HG02588 (cell line): Measurements from ENCODE around the gene CDADC1.
"Not testable (repeated sequence)": the region's sequence is repeated elsewhere in the genome, so short reads cannot be mapped to it uniquely, and the experiment has no call there.

ENCODE experiments used
- ATAC-seq: cut with Tn5 transposase; IDR thresholded peaks from one replicate; pipeline ENCODE4 v1.9.1; 2021; ENCODE audit warnings: mild to moderate bottlenecking, moderate library complexity; ENCODE audit not compliant: unreplicated experiment

The CDADC1 gene

DNA sequence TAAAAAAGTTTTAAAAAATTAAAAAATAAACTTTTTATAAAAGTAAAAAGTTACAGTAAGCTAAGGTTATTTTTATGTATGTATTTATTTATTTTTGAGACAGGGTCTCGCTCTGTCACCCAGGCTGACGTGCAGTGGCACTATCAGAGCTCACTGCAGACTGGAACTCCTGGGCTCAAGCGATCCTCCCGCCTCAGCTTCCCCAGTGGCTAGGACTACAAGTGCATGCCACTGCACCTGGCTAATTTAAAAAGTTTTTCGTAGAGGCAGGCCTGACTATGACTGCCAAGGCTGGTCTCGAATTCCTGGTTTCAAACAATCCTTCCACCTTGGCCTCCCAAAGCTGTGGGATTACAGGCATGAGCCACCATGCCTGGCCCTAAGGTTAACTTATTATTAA lies 64.1 kb downstream of the CDADC1 start:
- no peak for ATAC-seq

DNA sequence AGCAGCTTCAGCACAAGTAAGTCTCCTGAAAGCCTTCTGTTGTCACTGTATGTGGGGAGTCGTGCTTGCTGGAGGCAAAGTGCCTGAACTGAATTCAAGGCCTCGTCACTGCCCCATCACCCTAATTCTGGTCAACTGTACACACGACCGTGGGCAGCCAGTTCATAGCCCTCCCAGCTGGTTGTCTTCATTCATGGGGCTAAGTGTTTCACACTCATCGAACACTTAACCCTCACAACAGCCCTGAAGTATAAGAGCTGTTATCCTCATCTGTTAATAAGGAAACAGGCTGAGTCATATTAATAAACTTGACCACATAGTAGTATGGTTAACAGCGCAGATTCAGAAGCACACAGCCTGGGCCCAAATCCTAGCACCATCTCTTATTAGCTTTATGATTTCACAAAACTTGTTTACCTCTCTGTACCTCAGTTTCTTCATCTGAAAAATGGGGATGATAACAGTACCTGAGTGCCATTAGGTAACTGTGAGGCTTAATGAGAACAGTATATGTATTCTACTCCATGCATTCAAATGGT lies 66.7 kb downstream of the CDADC1 start:
- no peak for ATAC-seq

DNA sequence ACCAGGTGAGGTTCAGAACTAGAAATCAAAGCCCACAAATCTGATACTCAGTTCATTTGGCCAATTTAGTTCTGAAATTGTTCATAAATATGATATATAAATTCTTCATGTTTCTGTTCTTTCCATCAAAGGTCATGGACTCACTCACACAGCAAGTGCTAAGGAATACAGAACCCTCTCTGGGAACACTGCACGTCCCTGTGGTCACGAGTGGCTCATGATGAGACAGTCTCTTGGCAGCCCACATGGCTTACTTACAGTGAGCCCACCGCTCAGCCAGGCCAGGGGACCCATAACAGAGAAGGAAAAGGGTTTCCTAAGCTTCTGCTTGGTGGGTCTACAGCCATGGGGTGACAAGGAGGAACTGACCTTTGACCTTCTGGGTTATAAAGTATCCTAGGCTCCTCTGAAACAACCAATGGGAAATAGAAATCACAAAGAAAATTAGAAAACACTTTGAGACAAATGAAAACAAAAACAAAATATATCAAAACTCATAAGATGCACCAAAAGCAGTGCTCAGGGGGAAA lies 67.4 kb downstream of the CDADC1 start:
- no peak for ATAC-seq

- ATAC-seq: no peak
Observed at GRCh38 chr13:49315756-49316482, 68.2 kb downstream of the CDADC1 start.

GRCh38 chr13:49319551-49319950 lies 71.8 kb downstream of the CDADC1 start:
- ATAC-seq: no peak

- ATAC-seq: no peak
Observed at GRCh38 chr13:49319951-49320350, 72.2 kb downstream of the CDADC1 start.

DNA sequence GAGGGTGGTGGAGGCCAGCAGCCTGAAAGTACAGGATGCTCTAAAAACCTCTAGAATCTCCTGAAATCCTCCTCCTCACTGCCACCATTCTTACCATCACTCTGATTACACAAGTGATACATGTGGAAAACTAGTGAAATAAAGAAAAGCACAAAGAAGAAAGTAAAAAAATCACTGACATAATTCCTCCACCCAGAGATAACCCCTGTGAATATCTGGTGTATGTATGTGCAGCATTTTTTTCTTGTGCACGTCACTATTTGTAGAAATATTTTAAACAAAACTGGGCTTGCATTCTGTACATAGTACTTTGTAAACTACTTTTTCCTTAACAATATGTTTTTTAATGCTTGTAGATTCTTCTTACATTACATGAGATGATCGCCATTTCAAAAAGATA lies 73.2 kb downstream of the CDADC1 start:
- ATAC-seq: no peak

- ATAC-seq: no peak
Observed at GRCh38 chr13:49322702-49323101, 75.0 kb downstream of the CDADC1 start.

DNA sequence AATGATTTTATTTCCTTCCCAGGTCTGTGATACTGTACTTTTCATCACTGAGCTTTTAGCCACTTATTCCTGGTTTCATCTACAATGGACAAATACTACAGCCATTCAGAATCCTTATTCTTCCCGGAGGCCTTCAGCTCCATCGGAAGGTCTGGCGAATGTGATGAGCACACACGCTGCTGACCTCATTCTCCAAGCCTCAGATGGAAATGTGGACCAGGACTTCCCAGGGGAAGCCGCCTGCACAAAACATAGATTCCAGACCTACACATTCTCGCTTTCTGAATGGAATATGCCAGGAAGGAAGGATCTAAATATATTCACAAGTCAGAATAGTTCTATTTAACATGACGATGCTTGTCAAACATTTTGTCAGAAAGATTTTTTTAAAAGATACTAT lies 75.6 kb downstream of the CDADC1 start:
- ATAC-seq: no peak

- no peak for ATAC-seq
Observed at GRCh38 chr13:49326222-49326917, 78.6 kb downstream of the CDADC1 start.

GRCh38 chr13:49327145-49327544 lies 79.4 kb downstream of the CDADC1 start:
- ATAC-seq: not testable (repeated sequence)

- ATAC-seq: no peak
Observed at GRCh38 chr13:49329831-49330545, 82.3 kb downstream of the CDADC1 start.

- no peak for ATAC-seq
Observed at GRCh38 chr13:49330546-49330864, 82.8 kb downstream of the CDADC1 start.

DNA sequence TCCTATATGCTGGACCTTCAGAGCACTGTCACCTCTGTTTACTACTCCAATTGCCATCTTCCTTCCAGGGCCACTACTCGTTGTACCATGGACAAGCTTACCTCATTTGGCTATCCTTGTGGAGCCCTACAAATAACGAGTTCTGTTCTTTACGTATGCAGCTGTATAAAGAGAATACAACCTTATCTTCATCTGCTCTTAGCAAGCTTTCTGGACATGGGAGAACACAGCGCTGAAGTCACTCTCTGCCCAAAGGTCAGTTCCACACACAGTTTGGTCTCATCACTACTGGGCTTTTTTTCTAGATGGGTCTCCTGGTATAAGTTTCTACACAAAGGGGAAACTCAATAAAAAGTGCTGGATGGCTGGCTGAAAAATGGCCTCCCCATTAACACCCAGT lies 88.9 kb downstream of the CDADC1 start:
- no peak for ATAC-seq

GRCh38 chr13:49340161-49340560 lies 92.4 kb downstream of the CDADC1 start:
- no peak for ATAC-seq

- ATAC-seq: no peak
Observed at GRCh38 chr13:49341517-49341916, 93.8 kb downstream of the CDADC1 start.

DNA sequence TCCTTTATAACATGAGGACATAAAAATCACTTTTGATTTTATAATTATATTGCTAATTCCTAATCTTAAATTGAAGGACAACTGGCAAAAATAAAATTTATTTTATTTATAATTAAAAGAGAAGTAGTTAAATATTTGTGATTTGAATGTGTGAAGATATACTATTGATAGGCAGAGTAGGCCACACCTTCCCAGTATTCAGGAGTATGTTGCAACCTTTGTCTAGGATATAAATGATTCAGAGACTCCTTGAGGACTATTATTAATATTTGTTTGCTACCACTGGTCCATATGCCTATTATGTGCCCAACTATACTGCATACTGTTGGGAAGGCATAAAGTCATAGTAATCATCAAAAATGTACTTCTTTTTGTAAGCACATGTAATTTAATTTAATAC lies 94.2 kb downstream of the CDADC1 start:
- ATAC-seq: no peak

DNA sequence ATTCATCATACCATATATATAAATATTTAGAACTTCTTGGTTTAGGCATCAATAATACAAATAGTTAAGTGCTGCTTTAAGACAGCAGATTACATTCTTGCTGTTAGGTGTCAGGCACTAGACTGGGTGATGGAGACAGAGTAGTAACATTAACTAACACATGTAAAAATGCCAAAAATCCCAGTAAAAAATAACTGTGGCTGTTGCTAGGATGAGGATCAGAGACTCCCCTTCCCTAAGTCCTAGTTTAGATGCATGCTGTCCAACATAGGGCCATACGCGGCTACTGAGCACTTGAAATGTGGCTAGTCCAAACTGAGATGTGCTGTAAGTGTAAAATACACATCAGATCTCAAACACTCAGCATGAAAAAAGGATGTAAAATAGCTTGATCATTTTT lies 94.7 kb downstream of the CDADC1 start:
- no peak for ATAC-seq
